Activated CD4-positive, alpha-beta T cell treated with anti-CD3 and anti-CD28 coated beads, Interleukin-2, amount 50 U/mL, for 1 hour (primary cell): ENCODE data around the gene PIM1.
A peak's percentile ranks its signal among the peaks of the same experiment; 100 is the strongest.

ENCODE experiments used
- DNase-seq: peaks from one replicate; pipeline ENCODE4 v3.0.0-alpha.2; 2020

The PIM1 gene

GRCh38 chr6:37138856-37139229 lies 31.1 kb upstream of the PIM1 start:
- no peak for DNase-seq

GRCh38 chr6:37139230-37139962 lies 30.6 kb upstream of the PIM1 start:
- no peak for DNase-seq

DNA sequence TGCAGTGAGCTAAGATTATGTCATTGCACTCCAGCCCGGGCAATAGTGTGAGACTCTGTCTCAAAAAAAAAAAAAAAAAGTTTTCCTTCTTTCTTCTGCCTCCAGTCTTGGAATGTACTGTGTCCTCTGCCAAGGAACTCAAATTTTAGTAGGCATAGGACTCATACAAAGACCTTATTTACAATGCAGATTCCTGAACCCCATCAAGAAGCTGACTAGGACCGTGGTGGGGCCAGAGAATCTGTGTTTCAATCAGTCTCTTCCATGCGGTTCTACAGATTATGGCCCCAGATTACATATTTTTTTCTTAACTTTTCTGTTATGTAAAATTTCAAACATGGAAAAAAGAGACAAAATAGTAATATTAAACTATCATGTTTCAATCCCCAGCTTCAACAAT lies 29.8 kb upstream of the PIM1 start:
- DNase-seq, result no peak

GRCh38 chr6:37141281-37142049 lies 28.5 kb upstream of the PIM1 start:
- no peak for DNase-seq

GRCh38 chr6:37142050-37142614 lies 27.8 kb upstream of the PIM1 start:
- DNase-seq, result no peak

- no peak for DNase-seq
These were observed 26.4 kb upstream of the PIM1 start for GRCh38 chr6:37143585-37143984.

- DNase-seq, result no peak
These were observed 24.5 kb upstream of the PIM1 start for GRCh38 chr6:37145443-37145842.

- no peak for DNase-seq
These were observed 23.2 kb upstream of the PIM1 start for GRCh38 chr6:37146735-37147157.

GRCh38 chr6:37149745-37150144 lies 20.2 kb upstream of the PIM1 start:
- no peak for DNase-seq

DNA sequence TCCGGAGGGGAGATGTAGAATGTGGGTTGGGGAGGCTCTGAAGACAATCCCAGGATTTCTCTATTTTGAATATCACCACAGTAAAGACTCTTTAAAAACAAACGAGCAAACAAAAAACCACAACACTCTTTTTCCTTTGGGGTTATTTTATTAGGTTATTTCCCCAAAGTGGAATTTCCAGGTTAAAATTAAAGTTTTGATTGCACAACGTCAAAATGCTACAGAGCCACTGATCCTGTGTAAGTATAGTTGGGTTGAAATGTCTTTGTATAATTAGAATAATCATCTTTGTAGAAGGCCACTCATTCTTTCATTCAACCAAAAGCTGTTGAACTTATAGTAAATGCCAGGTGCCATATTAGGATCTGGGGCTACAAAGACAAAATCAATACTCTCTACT lies 19.6 kb upstream of the PIM1 start:
- DNase-seq, result no peak

DNA sequence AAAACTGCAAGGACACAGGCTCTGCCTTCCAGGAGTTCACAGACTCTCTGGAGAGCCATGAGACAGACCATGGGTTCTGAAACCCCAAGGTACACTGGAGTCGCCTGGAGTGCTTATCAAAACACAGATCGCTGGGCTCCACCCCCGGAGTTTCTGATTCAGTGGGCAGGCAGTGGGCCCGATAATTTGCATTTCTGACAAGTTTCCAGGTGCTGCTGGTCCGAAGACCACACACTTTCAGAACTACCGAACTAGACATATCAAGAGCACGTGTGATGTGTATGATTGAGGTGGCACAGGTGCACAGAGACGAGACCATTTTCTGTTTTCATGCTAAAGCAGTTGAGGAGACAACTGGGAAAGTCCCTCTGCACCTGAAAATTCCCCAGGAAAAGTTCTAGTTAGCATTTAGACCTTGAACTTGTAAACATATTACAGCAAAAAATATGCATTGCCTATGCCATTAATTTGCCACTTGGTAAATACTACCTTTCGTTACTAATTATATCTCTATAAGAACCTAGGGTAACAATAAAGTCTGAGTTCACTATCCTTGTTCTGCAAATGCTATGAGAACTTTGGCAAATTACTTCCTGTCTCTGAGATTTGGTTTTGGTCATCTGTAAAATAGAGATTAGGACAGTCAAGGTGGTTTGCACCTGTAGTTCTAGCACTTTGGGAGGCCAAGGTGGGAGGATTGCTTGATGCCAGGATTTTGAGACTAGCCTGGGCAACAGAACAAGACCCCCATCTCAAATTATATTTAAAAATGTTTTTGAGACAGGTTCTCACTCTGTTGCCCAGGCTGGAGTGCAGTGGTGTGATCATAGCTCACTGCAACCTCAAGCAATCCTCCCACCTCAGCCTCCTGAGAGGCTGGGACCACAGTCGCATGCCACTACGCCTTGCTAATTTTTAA lies 14.3 kb upstream of the PIM1 start:
- DNase-seq, result peak; percentile 31

DNA sequence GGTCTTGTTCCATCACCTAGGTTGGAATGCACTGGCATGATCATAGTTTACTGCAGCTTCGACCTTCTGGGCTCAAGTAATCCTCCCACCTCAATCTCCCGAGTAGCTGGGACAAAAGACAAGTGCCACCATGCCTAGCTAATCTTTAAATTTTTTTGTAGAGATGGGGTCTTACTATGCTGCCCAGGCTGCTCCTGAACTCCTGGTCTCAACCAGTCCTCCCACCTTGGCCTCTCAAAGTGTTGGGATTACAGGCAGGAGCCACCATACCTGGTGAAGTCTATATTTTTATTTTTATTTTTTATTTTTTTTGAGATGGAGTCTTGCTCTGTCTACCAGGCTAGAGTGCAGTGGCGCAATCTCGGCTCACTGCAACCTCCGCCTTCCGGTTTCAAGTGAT lies 11.4 kb upstream of the PIM1 start:
- DNase-seq, result no peak

DNA sequence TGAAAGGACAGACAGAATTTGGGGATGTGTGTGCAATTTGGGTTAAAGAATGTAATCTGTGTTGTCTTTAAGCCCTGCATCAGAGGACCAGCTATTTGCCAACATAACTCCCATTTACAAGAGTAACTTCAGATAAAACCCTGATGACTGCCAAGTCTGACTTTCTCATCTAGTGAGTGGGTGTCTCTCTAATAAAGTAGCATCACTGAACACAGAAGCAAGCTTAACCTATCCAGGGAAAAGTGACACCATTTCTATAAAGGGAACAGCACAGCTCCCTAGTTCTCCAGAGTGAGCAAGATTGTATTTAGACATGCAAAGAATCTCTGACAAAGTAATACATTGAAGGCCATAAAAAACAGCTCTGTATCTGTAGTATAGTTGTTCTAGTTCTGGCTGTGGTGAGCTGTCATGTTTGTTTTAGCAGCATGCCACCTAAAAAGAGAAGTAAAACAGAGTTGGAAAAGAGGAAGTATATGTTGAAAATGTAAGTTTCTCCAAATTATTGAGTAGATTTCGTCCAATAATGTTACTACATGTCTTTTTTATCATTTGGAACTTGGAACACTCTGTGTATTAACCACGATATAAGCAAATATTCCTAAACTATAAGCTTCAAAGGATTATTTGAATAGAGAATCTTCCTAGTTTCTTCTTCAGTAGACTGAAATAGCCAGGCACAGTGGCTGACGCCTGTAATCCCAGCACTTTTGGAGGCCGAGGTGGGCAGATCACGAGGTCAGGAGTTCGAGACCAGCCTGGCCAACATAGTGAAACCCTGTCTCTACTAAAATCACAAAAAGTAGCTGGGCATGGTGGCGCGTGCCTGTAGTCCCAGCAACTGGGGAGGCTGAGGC lies 8.8 kb upstream of the PIM1 start:
- DNase-seq, result no peak

DNA sequence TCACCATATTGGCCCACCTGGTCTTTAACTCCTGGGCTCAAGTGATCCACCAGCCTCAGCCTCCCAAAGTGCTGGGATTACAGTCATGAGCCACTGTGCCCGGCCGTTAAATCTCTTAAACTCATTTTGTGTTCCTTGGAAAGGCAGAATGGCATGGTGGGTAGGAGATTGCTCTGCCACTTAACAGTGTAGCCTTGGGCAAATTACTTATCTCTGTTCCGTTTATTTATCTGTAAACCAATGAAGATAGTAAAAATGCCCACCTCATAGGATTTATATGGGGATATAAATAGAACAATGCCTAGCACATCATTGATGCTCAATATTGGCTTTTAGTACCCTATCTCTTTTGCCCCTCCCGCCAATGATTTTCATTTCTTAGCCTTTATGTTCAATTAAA lies 7.2 kb upstream of the PIM1 start:
- DNase-seq, result no peak

DNA sequence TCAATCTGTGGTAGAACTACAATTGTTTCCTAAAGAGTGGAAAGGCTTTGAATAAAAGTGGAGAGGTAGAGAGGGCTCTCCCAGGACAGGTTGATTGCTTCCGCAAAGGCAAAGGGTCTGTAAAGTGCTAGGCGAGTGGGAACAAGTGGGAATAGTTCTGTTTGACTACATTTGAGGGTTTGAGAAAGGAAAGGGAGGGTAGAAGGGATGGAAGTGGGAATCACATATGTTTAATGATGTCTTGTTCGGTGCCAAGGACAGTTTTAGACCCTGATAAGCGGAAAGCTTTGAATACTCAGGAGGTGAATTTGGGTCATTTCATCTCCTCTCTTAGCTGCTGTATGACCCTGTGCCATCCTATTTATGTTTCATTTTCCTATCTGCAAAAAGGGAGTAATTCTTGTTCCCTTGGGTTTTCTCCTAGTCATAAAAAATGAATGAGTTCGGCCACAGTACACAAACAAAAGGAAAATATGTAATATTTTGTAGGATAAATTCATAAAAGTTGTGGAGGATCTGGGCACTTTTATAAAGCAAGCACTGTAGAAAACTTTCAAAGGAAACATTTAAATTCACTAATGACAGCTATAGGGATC lies 1.7 kb upstream of the PIM1 start:
- no peak for DNase-seq

DNA sequence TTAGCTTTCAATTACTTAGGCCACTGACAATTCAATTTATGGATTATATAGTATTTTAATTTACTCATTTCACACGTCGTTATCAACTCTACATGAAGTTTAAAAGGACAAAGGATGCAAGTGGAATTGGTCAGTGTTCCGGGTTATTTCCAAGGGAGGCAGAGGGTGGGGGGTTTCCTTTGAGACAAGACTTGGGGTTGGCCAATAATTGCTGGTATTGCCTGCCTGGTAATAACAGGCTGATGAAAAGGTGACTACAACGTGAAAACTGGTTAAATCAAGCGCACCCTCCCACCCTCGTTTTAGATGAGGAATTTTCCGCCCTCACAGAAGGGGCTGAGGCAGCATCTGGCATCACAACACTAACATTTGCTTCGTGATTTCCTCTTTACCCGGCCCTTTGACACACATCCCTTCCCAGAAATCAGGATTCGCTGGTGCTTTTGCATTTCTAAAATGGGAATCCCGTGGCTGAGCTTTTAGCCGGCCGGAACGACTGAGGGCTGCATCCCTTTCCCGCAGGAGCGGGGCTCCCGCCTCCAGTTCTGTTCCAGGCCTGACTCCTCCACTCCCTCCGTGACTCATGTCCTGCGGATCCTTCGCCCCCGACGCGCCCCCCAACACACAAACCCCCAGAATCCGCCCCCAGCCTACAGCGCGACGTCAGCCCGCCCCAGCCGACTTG lies 999 bp upstream of the PIM1 start:
- DNase-seq, result peak; percentile 20

DNA sequence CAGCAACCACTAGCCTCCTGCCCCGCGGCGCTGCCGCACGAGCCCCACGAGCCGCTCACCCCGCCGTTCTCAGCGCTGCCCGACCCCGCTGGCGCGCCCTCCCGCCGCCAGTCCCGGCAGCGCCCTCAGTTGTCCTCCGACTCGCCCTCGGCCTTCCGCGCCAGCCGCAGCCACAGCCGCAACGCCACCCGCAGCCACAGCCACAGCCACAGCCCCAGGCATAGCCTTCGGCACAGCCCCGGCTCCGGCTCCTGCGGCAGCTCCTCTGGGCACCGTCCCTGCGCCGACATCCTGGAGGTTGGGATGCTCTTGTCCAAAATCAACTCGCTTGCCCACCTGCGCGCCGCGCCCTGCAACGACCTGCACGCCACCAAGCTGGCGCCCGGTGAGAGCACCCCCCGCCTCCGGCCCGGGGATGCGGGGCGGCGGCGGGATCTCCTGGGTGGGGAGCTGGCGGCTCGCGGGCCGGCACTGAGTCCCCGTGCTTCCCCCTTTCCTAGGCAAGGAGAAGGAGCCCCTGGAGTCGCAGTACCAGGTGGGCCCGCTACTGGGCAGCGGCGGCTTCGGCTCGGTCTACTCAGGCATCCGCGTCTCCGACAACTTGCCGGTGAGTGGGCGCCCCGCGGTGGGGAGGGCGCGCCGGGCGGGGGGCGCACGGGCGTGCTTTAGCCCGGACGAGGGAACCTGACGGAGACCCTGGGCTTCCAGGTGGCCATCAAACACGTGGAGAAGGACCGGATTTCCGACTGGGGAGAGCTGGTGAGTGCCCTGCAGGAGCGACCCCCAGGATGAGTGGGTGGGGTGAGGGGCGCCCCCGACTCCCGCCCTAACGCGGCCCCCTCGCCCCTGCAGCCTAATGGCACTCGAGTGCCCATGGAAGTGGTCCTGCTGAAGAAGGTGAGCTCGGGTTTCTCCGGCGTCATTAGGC lies 585 bp downstream of the PIM1 start:
- peak; percentile 30 for DNase-seq

GRCh38 chr6:37171201-37171969 lies 1.4 kb downstream of the PIM1 start:
- peak; percentile 26 for DNase-seq
